Measurements from ENCODE around the gene SETD2.
"Not testable (repeated sequence)": the region's sequence is repeated elsewhere in the genome, so short reads cannot be mapped to it uniquely, and the experiment has no call there.

Gene SETD2

DNA sequence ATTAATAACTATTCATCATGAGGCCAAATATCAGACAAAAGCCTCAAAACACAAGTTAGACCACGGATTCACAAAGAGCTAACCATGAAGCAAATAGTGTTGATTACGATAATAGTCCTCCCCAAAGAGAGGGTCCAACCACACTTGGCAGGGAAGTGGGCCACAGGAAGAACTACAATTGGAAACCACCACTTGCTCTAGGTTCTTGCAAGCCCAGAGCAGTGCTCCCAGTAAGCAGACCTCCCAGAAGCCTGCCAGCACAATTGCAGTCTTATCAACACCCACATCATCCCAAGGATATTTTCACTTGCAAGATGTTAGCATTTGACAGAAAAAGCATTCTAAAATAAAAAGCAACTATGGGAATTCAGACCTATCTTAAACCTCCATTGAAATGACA, 11.3 kb downstream of the SETD2 start:
- DNase-seq (ENCODE audit: low read depth, low spot score) = no peak

- DNase-seq (ENCODE audit: low read depth, low spot score) = no peak
Observed at GRCh38 chr3:47151836-47152235, 12.1 kb downstream of the SETD2 start.

GRCh38 chr3:47149339-47149933, 14.5 kb downstream of the SETD2 start:
- no peak for DNase-seq (ENCODE audit: low read depth, low spot score)

DNA sequence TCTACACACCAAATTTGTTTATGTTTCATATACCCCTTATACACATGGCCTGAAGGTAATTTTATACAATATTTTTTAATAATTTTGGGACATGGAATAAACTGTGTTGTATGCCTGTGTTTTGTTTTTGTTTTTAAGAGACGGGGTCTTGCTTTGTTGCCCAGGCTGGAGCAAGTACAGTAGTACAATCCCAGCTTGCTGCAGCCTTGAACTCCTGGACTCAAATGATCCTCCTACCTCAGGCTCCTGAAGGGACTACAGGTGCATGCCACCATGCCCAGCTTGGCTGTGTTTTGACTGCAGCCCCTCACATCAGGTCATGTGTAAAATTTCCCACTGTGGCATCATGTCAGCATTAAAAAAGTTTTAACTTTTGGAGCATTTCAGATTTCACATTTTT, 18.6 kb downstream of the SETD2 start:
- no peak for DNase-seq (ENCODE audit: low read depth, low spot score)

DNA sequence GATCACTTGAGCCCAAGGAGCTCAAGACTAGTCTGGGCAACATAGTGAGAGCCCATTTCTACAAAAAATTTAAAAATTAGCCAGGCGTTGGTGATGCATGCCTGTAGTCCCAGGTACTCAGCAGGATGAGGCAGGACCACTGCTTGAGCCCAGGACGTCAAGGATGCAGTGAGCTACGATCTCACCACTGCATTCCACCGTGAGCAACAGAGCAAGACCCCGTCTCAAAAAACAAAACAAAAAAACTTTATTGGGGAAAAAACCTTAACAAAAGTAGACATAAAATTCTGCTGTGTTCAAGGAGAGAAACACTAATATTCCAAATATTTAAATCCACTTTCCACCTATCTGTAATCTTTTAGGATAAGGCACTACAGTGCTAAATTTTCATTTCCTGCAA, 20.8 kb downstream of the SETD2 start:
- no peak for DNase-seq (ENCODE audit: low read depth, low spot score)

DNA sequence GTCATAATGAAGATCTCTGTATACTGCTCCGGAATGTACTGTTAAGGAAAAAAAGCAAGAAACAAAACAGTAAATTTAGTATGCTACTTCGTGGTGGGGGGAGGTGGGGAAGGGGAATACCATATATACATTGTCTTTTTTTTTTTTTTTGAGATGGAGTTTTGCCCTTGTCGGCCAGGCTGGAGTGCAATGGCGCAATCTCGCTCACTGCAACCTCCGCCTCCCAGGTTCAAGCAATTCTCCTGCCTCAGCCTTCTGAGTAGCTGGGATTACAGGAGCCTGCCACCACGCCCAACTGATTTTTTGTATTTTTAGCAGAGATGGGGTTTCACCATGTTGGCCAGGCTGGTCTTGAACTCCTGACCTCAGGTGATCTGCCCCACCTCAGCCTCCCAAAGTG, 21.4 kb downstream of the SETD2 start:
- DNase-seq (ENCODE audit: low read depth, low spot score) = not testable (repeated sequence)

- not testable (repeated sequence) for DNase-seq (ENCODE audit: low read depth, low spot score)
Observed at GRCh38 chr3:47140973-47141461, 22.9 kb downstream of the SETD2 start.

GRCh38 chr3:47140553-47140952, 23.4 kb downstream of the SETD2 start:
- DNase-seq (ENCODE audit: low read depth, low spot score) = not testable (repeated sequence)

DNA sequence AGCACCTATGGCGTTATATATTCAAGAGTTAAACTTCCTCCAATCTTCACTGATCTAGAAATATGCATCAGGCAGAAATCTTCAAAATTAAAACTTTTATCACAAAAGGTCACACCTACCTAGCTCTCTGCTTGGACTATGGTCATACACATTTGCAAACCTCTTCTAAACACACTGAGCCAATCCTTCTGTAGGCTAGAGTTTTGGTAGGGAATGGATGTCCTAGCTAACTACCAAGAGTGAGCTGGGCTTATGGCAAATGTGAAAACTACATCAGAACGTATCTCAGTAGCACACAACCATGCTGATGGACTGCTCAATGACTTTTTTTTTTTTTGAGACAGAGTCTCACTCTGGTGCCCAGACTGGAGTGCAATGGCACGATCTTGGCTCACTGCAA, 29.6 kb downstream of the SETD2 start:
- no peak for DNase-seq (ENCODE audit: low read depth, low spot score)

GRCh38 chr3:47133641-47134040, 30.3 kb downstream of the SETD2 start:
- no peak for DNase-seq (ENCODE audit: low read depth, low spot score)

DNA sequence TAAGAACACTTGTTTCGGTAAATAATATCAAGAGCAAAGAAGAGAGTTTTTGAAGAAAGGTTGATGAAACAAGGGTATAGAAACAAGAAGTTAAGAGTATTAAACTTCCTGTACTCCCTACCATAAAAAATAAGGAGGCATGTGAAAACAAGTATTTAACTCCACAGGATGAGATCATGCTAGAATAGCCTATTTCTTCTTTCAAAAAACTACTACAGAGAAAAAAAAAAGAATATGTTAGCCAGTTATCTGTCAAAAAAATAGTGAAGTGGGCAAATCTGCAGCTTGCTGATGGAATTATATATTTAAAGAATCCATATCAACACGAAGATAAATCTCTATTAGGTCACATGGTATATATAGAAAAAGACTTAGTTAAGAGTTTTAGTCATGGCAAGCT, 33.4 kb downstream of the SETD2 start:
- DNase-seq (ENCODE audit: low read depth, low spot score) = no peak

GRCh38 chr3:47128137-47128536, 35.8 kb downstream of the SETD2 start:
- DNase-seq (ENCODE audit: low read depth, low spot score) = no peak

DNA sequence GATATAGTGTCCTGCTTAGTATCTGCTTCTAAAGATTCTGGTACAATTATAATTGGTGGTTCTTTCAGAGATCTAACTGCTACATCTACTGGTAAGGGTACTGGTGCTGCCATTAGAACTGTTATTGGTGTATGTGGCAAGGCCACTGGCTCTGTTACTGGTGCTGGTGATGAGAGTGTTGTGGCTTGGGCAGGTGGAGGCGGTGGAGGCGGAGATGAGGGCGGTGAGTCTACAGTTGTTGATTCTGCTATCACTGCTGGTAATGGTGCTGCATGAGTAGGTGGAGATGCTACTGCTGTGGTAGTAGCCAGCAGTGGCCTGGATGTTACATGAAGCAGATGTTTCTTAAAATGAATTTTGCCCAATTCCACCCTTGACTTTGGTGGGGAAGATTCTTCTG, 40.1 kb downstream of the SETD2 start:
- DNase-seq (ENCODE audit: low read depth, low spot score) = no peak

DNA sequence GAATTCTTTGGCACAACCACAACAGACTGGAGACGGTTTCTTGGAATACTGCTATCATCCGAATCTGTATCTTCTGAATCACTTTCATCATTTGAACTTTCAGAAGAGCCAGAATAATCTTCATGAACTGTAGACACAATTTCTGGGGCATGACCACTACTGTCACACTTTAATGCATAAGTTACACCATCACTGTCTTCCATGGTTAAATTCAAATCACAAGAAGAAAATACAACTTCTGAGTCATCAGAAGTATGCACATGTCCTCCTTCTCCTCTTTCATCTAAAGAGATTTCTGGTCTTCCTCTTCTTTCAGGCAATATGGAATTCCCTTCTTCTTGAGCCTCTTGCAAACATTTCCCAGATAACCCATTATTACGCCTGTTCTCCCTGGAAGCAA, 42.5 kb downstream of the SETD2 start:
- DNase-seq (ENCODE audit: low read depth, low spot score) = no peak

DNA sequence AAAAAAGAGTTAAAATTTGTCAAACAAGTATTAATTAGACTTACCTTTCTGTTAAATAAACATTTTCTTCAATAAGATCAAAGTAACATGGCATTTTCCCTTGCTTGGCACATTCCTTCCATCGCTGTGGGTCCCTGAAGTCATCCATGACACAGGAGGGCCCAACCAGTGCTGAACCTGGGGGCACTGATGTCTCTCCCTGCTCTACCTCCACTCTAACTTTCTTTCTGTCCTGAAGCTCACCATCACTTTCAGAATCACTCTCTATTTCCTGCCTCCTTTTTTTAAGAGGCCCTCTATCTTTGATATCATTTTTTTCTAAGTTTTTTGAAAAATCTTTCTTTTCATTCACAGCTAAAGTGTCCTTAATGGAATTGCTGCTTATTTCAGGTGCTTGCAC, 43.8 kb downstream of the SETD2 start:
- DNase-seq (ENCODE audit: low read depth, low spot score) = no peak

DNA sequence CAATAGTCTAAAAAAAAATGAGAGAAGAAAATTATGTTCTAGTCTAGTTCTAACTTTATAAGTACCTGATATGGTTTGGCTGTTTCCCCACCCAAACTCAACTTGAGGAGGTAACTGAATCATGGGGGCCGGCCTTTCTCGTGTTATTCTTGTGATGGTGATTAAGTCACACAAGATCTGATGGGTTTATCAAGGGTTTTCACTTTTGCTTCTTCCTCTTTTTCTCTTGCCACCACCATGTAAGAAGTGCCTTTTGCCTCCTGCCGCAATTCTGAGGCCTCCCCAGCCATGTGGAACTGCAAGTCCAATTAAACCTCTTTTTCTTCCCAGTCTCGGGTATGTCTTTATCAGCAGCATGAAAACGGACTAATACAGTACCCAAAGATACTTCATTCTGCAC, 44.5 kb downstream of the SETD2 start:
- not testable (repeated sequence) for DNase-seq (ENCODE audit: low read depth, low spot score)

- no peak for DNase-seq (ENCODE audit: low read depth, low spot score)
Observed at GRCh38 chr3:47117807-47118364, 46.0 kb downstream of the SETD2 start.

DNA sequence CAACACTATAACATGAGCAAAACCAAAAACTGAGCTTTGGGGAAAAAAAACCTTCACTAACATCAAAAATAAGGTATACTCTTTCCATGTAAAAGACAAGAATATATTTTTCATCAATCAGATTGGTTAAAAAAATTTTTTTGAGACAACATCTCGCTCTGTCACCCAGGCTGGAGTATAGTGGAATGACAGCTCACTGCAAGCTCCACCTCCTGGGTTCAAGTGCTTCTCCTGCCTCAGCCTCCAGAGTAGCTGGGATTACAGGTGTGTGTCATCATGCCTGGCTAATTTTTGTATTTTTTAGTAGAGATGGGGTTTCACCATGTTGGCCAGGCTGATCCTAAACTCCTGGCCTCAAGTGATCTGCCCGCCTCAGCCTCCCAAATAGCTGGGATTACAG, 48.4 kb downstream of the SETD2 start:
- DNase-seq (ENCODE audit: low read depth, low spot score) = not testable (repeated sequence)

DNA sequence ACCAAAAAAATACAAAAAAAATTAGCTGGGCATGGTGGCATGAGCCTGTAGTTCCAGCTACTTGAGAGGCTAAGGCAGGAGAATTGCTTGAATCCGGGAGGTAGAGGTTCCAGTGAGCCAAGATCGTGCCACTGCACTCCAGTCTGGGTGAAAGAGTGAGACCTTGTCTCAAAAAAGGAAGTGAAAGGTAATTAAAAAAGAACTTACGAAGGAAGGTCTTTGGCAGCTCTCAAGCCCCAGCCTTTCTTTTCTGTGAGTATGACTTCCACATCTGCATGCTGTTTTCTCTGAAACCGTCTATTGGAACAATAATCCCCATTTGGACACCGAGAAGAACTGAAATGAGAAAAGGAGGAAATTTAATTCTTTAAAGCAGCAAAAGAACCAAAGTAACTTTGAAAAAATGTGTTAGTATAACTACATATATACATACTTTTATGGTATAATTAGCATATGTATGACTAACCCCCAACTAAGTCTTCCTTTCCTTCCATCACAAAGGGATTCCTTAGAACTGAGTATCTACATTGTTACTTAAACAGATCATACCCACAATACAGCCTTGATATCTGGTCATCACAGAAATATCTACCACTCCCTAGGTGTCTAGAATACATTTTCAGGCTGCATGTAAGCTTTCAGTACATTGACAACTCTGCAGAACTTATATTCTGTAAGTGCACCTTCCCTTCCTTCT, 50.1 kb downstream of the SETD2 start:
- DNase-seq (ENCODE audit: low read depth, low spot score) = no peak

DNA sequence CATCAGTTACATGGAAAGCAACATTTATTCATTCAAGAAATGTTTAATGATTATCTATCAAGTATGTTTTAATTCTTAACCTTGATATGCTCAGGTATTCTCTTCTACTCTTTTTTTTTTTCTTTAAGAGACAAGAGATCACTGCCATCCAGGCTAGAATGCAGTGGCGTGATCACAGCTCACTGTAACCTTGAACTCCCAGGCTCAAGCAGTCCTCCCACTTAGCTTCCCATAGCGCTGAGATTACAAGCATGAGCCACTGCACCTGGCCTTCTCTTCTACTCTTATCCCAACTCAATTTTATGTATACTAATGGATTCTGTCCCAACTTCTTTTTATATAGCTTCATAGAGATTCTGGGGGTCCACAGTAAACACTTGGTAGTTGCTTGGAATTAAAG, 50.9 kb downstream of the SETD2 start:
- DNase-seq (ENCODE audit: low read depth, low spot score) = no peak

DNA sequence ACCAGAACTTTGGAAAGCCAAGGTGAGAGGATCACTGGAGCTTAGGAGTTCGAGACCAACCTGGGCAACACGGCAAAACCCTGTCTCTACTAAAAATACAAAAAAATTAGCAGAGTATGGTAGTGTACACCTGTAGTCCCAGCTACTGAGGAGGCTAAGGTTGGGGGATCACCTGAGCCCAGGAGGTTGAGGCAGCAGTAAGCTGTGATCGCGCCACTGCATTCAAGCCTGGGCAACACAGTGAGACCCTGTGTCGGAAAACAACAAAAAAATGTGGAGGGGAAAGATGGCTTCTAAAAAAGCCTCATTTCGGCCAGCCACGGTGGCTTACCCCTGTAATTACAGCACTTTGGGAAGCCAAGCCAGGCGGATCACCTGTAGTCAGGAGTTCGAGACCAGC, 54.5 kb downstream of the SETD2 start:
- no peak for DNase-seq (ENCODE audit: low read depth, low spot score)

GRCh38 chr3:47108546-47108945, 55.4 kb downstream of the SETD2 start:
- no peak for DNase-seq (ENCODE audit: low read depth, low spot score)

- no peak for DNase-seq (ENCODE audit: low read depth, low spot score)
Observed at GRCh38 chr3:47104259-47104658, 59.7 kb downstream of the SETD2 start.

Measured in activated CD4-positive, CD25-positive, alpha-beta regulatory T cell treated with anti-CD3 and anti-CD28 coated beads, Interleukin-2, amount 50 U/mL, for 16 hours (primary cell).